Naive thymus-derived CD4-positive, alpha-beta T cell (primary cell): Measurements from ENCODE around the gene RHOH. TPM values are rescaled to one million over a fixed set of nuclear protein-coding genes. Genes with fewer than 3 reads are reported as not detected.

Experiments used
- ATAC-seq: fragments of 150-1000 bp; cut with Tn5 transposase; 2 replicates; pipeline ENCODE4 v1.10.0; 2021; ENCODE audit warnings: mild to moderate bottlenecking, moderate library complexity
- CTCF ChIA-PET: fragments of 350-600 bp; sonication (Branson Sonifier 250); formaldehyde crosslinking; loops from one replicate; lab custom pipeline; 2021; ENCODE audit warnings: antibody characterized with exemption; lab: Charles Lee
- POLR2A ChIA-PET: fragments of 350-600 bp; sonication (Branson Sonifier 250); formaldehyde crosslinking; loops from one replicate; lab custom pipeline; 2021; ENCODE audit warnings: antibody characterized with exemption, inconsistent platforms; lab: Charles Lee
- DNase-seq, 9 donors: peaks; one replicate each; pipeline versions ENCODE4 v3.0.0 to v3.0.0-alpha.2; 2020 to 2022; ENCODE audit warnings: mixed read lengths in 1 of 9
- H3K27ac ChIP-seq: one replicate; pipeline ENCODE4 v1.7.0; 2013; ENCODE audit warnings: mild to moderate bottlenecking, low read depth, low read length, moderate library complexity
- H3K27me3 ChIP-seq, 2 donors: one replicate each; pipeline ENCODE4 v1.7.0; 2013; ENCODE audit warnings: low read length in 2 of 2, mild to moderate bottlenecking in 2 of 2, moderate library complexity in 2 of 2; ENCODE audit not compliant: control insufficient read depth in 2 of 2, insufficient read depth in 2 of 2
- H3K36me3 ChIP-seq, 3 experiments: 1 replicate in 2 of 3; 2 replicates in 1 of 3; pipeline ENCODE4 v1.7.0; 2013; ENCODE audit warnings: low read length in 3 of 3, mild to moderate bottlenecking in 3 of 3, moderate library complexity in 1 of 3; ENCODE audit not compliant: insufficient read depth in 3 of 3, control insufficient read depth in 2 of 3
- H3K4me1 ChIP-seq, 2 donors: one replicate each; pipeline ENCODE4 v1.7.0; 2013; ENCODE audit warnings: low read length in 2 of 2, mild to moderate bottlenecking in 2 of 2, moderate library complexity in 1 of 2; ENCODE audit not compliant: control insufficient read depth in 2 of 2, insufficient read depth in 2 of 2
- H3K4me3 ChIP-seq: 2 replicates; pipeline ENCODE4 v1.7.0; 2013; ENCODE audit warnings: mild to moderate bottlenecking, low read length
- H3K9me3 ChIP-seq, 3 experiments: 1 replicate in 2 of 3; 2 replicates in 1 of 3; pipeline ENCODE4 v1.7.0; 2013; ENCODE audit warnings: low read length in 3 of 3; ENCODE audit not compliant: control insufficient read depth in 2 of 3
- H3K27ac Mint-ChIP-seq, 9 donors: one replicate each; pipeline ENCODE4 v1.8.0; 2020 to 2022; ENCODE audit warnings: mixed read lengths in 9 of 9, mild to moderate bottlenecking in 8 of 9, moderate library complexity in 5 of 9, inconsistent platforms in 2 of 9
- H3K27me3 Mint-ChIP-seq, 5 donors: one replicate each; pipeline ENCODE4 v1.8.0; 2021 to 2022; ENCODE audit warnings: mixed read lengths in 5 of 5, mild to moderate bottlenecking in 1 of 5
- H3K36me3 Mint-ChIP-seq, 5 donors: one replicate each; pipeline ENCODE4 v1.8.0; 2020 to 2022; ENCODE audit warnings: mixed read lengths in 5 of 5, mild to moderate bottlenecking in 3 of 5, inconsistent platforms in 1 of 5
- H3K4me1 Mint-ChIP-seq, 7 donors: one replicate each; pipeline ENCODE4 v1.8.0; 2020 to 2022; ENCODE audit warnings: mixed read lengths in 7 of 7, mild to moderate bottlenecking in 3 of 7, inconsistent platforms in 1 of 7
- H3K4me3 Mint-ChIP-seq, 10 donors: one replicate each; pipeline ENCODE4 v1.8.0; 2020 to 2022; ENCODE audit warnings: mild to moderate bottlenecking in 10 of 10, mixed read lengths in 10 of 10, moderate library complexity in 6 of 10, inconsistent platforms in 2 of 10
- H3K9me3 Mint-ChIP-seq, 11 donors: one replicate each; pipeline ENCODE4 v1.8.0; 2020 to 2022; ENCODE audit warnings: mixed read lengths in 11 of 11, mild to moderate bottlenecking in 4 of 11, inconsistent platforms in 1 of 11, moderate library complexity in 1 of 11
- intact Hi-C, 2 donors: fragments of 100-400 bp; cut with micrococcal nuclease; formaldehyde crosslinking; loops; one replicate each; pipeline ENCODE4 v1.15.1; 2023
- polyA plus RNA-seq, 2 donors: library from polyadenylated mRNA; unstranded; fragments of 300-500 nt; fragmentation: Illumina TruSeq; gene quantifications; one replicate each; pipeline ENCODE4 v1.2.3, GENCODE V29; 2021
- total RNA-seq, 6 experiments: library from RNA in 5 of 6; stranded (reverse) in 5 of 6; gene quantifications; 1 replicate in 5 of 6; 2 replicates in 1 of 6; pipeline ENCODE4 v1.2.3 and lab custom pipeline; 2021 to 2026

RHOH gene
- total and polyA plus RNA-seq, 7 experiments from 2014 or later, result 160 to 479 (median 294) TPM

- no peaks in the 10 kb centered on the region for H3K27me3 ChIP-seq
- Mint-ChIP-seq H3K36me3 (peaks cover 15 to 76% (median 67%) of the 10 kb centered on the region in 5 donors), H3K27ac (peak overlapping the region; percentile 98 to 100 (median 99)), H3K9me3 (peaks cover 0 to 3% (median 0%) of the 10 kb centered on the region in 11 donors), H3K4me3 (peak overlapping the region; percentile 96 to 100 (median 99)), H3K4me1 (peaks cover 39 to 59% (median 47%) of the 10 kb centered on the region in 7 donors), H3K27me3 (peaks cover 0 to 5% (median 0%) of the 10 kb centered on the region in 5 donors)
- DNase-seq (no peak), ATAC-seq (no peak)
- POLR2A ChIA-PET, result interaction anchor here (0.6 to 7.7 kb wide), 12 partner anchors 8 to 111 kb away, joined by 3 to 90 read pairs (median 4); no protein-coding TSS in a partner anchor
- CTCF ChIA-PET, result interaction anchor here (0.7 to 1.1 kb wide), 3 partner anchors 11 to 108 kb away, joined by 3 to 5 read pairs (median 3); no protein-coding TSS in a partner anchor
- H3K4me3 ChIP-seq, result peak overlapping the region; percentile 96
- H3K27ac ChIP-seq, result peak overlapping the region; percentile 100
- intact Hi-C loops, result loop anchor here (2.0 to 5.0 kb wide), 4 partner anchors 13 to 505 kb away; partner anchors contain the start of gene UBE2K (in 1 of the 2)
- H3K36me3 ChIP-seq, result peaks cover 0 to 27% (median 5%) of the 10 kb centered on the region in 3 experiments
- peaks cover 11 to 20% of the 10 kb centered on the region in 2 donors for H3K4me1 ChIP-seq
- H3K9me3 ChIP-seq, result no peaks in the 10 kb centered on the region
Measured at GRCh38 chr4:40201898-40202297, 5.1 kb downstream of the RHOH start.

GRCh38 chr4:40202474-40202873, 5.6 kb downstream of the RHOH start:
- Mint-ChIP-seq H3K27me3 (peaks cover 0 to 5% (median 0%) of the 10 kb centered on the region in 5 donors), H3K4me3 (peak overlapping the region; percentile 96 to 100 (median 99)), H3K9me3 (peaks cover 0 to 3% (median 0%) of the 10 kb centered on the region in 11 donors), H3K4me1 (peaks cover 43 to 64% (median 50%) of the 10 kb centered on the region in 7 donors), H3K36me3 (peaks cover 15 to 80% (median 71%) of the 10 kb centered on the region in 5 donors), H3K27ac (peak overlapping the region; percentile 92 to 100 (median 99))
- intact Hi-C loops, result loop anchor here in 1 of 2 donors (5.0 kb wide), 1 partner anchor 505 kb away; the partner anchor contains the start of gene UBE2K
- H3K9me3 ChIP-seq, result no peaks in the 10 kb centered on the region
- no peak for ATAC-seq
- ChIA-PET POLR2A (interaction anchor here (0.6 to 7.7 kb wide), 16 partner anchors 8 to 119 kb away, joined by 3 to 90 read pairs (median 4); no protein-coding TSS in a partner anchor), CTCF (interaction anchor here (0.7 to 1.1 kb wide), 3 partner anchors 11 to 107 kb away, joined by 3 to 5 read pairs (median 3); no protein-coding TSS in a partner anchor)
- H3K27ac ChIP-seq, result peak overlapping the region; percentile 100
- no peaks in the 10 kb centered on the region for H3K27me3 ChIP-seq
- peaks cover 16 to 25% of the 10 kb centered on the region in 2 donors for H3K4me1 ChIP-seq
- peaks cover 0 to 21% (median 5%) of the 10 kb centered on the region in 3 experiments for H3K36me3 ChIP-seq
- DNase-seq, result peak in 1 of 9 donors; percentile 34
- peak overlapping the region; percentile 96 for H3K4me3 ChIP-seq

GRCh38 chr4:40204507-40205258, 7.9 kb downstream of the RHOH start:
- peaks cover 0 to 2% (median 0%) of the 10 kb centered on the region in 5 donors for H3K27me3 Mint-ChIP-seq
- H3K27me3 ChIP-seq, result no peaks in the 10 kb centered on the region
- peaks cover 0 to 7% (median under 1%) of the 10 kb centered on the region in 3 experiments for H3K36me3 ChIP-seq
- ChIA-PET CTCF (interaction anchor here (0.6 to 2.1 kb wide), 7 partner anchors 10 to 348 kb away, joined by 3 to 11 read pairs (median 3); no protein-coding TSS in a partner anchor), POLR2A (interaction anchor here (0.6 to 13.3 kb wide), 25 partner anchors 8 to 746 kb away, joined by 3 to 238 read pairs (median 7); partner anchors contain the start of genes LIAS, RHOH and RPL9)
- H3K9me3 ChIP-seq, result no peaks in the 10 kb centered on the region
- H3K4me3 ChIP-seq, result peak overlapping the region; percentile 63
- intact Hi-C loops, result loop anchor here (2.0 to 5.0 kb wide), 2 partner anchors 14 to 507 kb away; partner anchors contain the start of gene UBE2K (in 1 of the 2)
- peaks cover 17 to 32% of the 10 kb centered on the region in 2 donors for H3K4me1 ChIP-seq
- H3K4me1 Mint-ChIP-seq, result peaks cover 52 to 79% (median 59%) of the 10 kb centered on the region in 7 donors
- no peaks in the 10 kb centered on the region for H3K9me3 Mint-ChIP-seq
- H3K4me3 Mint-ChIP-seq, result peak overlapping the region; percentile 91 to 100 (median 98)
- ATAC-seq, result no peak
- peak overlapping the region; percentile 100 for H3K27ac ChIP-seq
- peak overlapping the region; percentile 94 to 100 (median 98) for H3K27ac Mint-ChIP-seq
- DNase-seq, result no peak
- H3K36me3 Mint-ChIP-seq, result peaks cover 8 to 68% (median 62%) of the 10 kb centered on the region in 5 donors

GRCh38 chr4:40205259-40206198, 8.7 kb downstream of the RHOH start:
- H3K4me1 Mint-ChIP-seq, result peaks cover 55 to 78% (median 67%) of the 10 kb centered on the region in 7 donors
- intact Hi-C loops, result loop anchor here in 1 of 2 donors (1.0 to 2.0 kb wide), 3 partner anchors 8 to 15 kb away; partner anchors contain the start of gene RHOH
- peak overlapping the region; percentile 91 to 100 (median 98) for H3K4me3 Mint-ChIP-seq
- peaks cover 0 to 4% (median 4%) of the 10 kb centered on the region in 3 experiments for H3K36me3 ChIP-seq
- peak overlapping the region; percentile 63 for H3K4me3 ChIP-seq
- H3K27ac ChIP-seq, result peak overlapping the region; percentile 100
- ATAC-seq, result peak; percentile 66
- H3K9me3 ChIP-seq, result no peaks in the 10 kb centered on the region
- DNase-seq, result peak in 1 of 9 donors; percentile 44
- no peaks in the 10 kb centered on the region for H3K27me3 ChIP-seq
- ChIA-PET CTCF (interaction anchor here (0.6 to 2.1 kb wide), 8 partner anchors 11 to 348 kb away, joined by 3 to 11 read pairs (median 3); no protein-coding TSS in a partner anchor), POLR2A (interaction anchor here (0.5 to 13.3 kb wide), 27 partner anchors 8 to 746 kb away, joined by 3 to 238 read pairs (median 7); partner anchors contain the start of genes LIAS, RHOH and RPL9)
- no peaks in the 10 kb centered on the region for H3K9me3 Mint-ChIP-seq
- peaks cover 9 to 68% (median 60%) of the 10 kb centered on the region in 5 donors for H3K36me3 Mint-ChIP-seq
- H3K27ac Mint-ChIP-seq, result peak overlapping the region; percentile 94 to 100 (median 98)
- H3K4me1 ChIP-seq, result peaks cover 24 to 40% of the 10 kb centered on the region in 2 donors
- no peaks in the 10 kb centered on the region for H3K27me3 Mint-ChIP-seq

- H3K36me3 ChIP-seq, result peaks cover 0 to 4% (median 0%) of the 10 kb centered on the region in 3 experiments
- intact Hi-C loops, result loop anchor here in 1 of 2 donors (1.0 kb wide), 2 partner anchors 8 to 9 kb away; partner anchors contain the start of gene RHOH
- Mint-ChIP-seq H3K9me3 (no peaks in the 10 kb centered on the region), H3K36me3 (peaks cover 12 to 66% (median 57%) of the 10 kb centered on the region in 5 donors), H3K27ac (peak overlapping the region; percentile 94 to 100 (median 98)), H3K27me3 (no peaks in the 10 kb centered on the region), H3K4me3 (peak overlapping the region; percentile 91 to 100 (median 98)), H3K4me1 (peaks cover 60 to 82% (median 76%) of the 10 kb centered on the region in 7 donors)
- H3K27ac ChIP-seq, result peak overlapping the region; percentile 100
- H3K4me3 ChIP-seq, result peak overlapping the region; percentile 63
- ATAC-seq, result peak; percentile 24
- DNase-seq, result peak in 1 of 9 donors; percentile 54
- peaks cover 27 to 47% of the 10 kb centered on the region in 2 donors for H3K4me1 ChIP-seq
- no peaks in the 10 kb centered on the region for H3K9me3 ChIP-seq
- H3K27me3 ChIP-seq, result no peaks in the 10 kb centered on the region
- CTCF ChIA-PET, result interaction anchor here (0.7 to 2.2 kb wide), 4 partner anchors 12 to 106 kb away, joined by 3 to 11 read pairs (median 4); no protein-coding TSS in a partner anchor
- POLR2A ChIA-PET, result interaction anchor here (0.8 to 13.3 kb wide), 15 partner anchors 9 to 106 kb away, joined by 3 to 238 read pairs (median 15); partner anchors contain the start of gene RHOH
Measured at GRCh38 chr4:40206426-40206825, 9.6 kb downstream of the RHOH start.
